Measurements from ENCODE around the gene ILF2. TPM values are rescaled to one million over a fixed set of nuclear protein-coding genes. Genes with fewer than 3 reads are reported as not detected.
"Not testable (repeated sequence)": the region's sequence is repeated elsewhere in the genome, so short reads cannot be mapped to it uniquely, and the experiment has no call there.

Gene ILF2
- total RNA-seq, 1 donor from 2014 or later: 185 TPM

GRCh38 chr1:153677718-153678518, 7.1 kb upstream of the ILF2 start:
- peaks cover 16% of the 10 kb centered on the region for H3K4me1 ChIP-seq (ENCODE audit: insufficient read depth, low read length)
- no peaks in the 10 kb centered on the region for H3K9me3 Mint-ChIP-seq (ENCODE audit: unreplicated experiment)
- peak overlapping the region; percentile 84 for H3K4me2 ChIP-seq (ENCODE audit: low read length)
- H3K27ac ChIP-seq (ENCODE audit: low read depth, low read length): no peak overlapping the region
- H3K4me3 ChIP-seq (ENCODE audit: insufficient read depth, low read depth, low read length): peak overlapping the region; percentile 44
- H2AFZ ChIP-seq (ENCODE audit: low read depth, low read length): peak overlapping the region; percentile 75
- H3K79me2 ChIP-seq (ENCODE audit: insufficient read depth, low read length): no peaks in the 10 kb centered on the region
- H3K4me3 Mint-ChIP-seq (ENCODE audit: unreplicated experiment): peak overlapping the region; percentile 78
- FAIRE-seq (no peak), DNase-seq (ENCODE audit: low read depth) (no peak)
- no peaks in the 10 kb centered on the region for H3K36me3 ChIP-seq (ENCODE audit: insufficient read depth, low read length)
- H3K27me3 Mint-ChIP-seq (ENCODE audit: low read depth, unreplicated experiment): peaks cover 46% of the 10 kb centered on the region
- peaks cover 40% of the 10 kb centered on the region for H3K27me3 ChIP-seq (ENCODE audit: insufficient read depth, low read length)
- peak; percentile 73 for TF ChIP-seq CTCF (IDR thresholded peaks at IDR 0.05; ENCODE audit: insufficient read depth, low read depth, low read length)
- TF ChIP-seq EZH2 (IDR thresholded peaks at IDR 0.05; ENCODE audit: insufficient read depth, low read length): no peak
- H3K36me3 Mint-ChIP-seq (ENCODE audit: low read depth, unreplicated experiment): no peaks in the 10 kb centered on the region
- H3K27ac Mint-ChIP-seq (ENCODE audit: unreplicated experiment): no peak overlapping the region
- H3K4me1 Mint-ChIP-seq (ENCODE audit: low read depth, unreplicated experiment): peaks cover 7% of the 10 kb centered on the region
- H3K9ac ChIP-seq (ENCODE audit: low read length): no peak overlapping the region
- no peaks in the 10 kb centered on the region for H4K20me1 ChIP-seq (ENCODE audit: insufficient read depth, low read length)
- H3K9me3 ChIP-seq (ENCODE audit: insufficient read depth, low read depth, low read length): no peaks in the 10 kb centered on the region

DNA sequence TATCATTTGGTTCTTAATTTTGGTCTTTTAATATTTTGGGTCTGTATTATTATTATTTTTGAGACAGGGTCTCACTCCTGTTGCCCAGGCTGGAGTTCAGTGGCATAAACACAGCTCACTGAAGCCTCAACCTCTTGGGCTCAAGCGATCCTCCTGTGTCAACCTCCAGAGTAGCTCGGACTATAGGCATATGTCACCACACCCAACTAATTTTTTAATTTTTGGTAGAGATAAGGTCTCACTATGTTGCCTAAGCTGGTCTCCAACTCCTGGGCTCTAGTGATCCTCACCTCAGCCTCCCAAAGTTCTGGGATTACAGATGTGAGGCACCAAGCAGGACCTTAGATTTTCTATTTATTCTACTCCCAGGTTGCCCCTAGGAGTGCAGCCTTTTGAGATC, 2.7 kb upstream of the ILF2 start:
- H3K4me3 Mint-ChIP-seq (ENCODE audit: unreplicated experiment): no peak overlapping the region

GRCh38 chr1:153671628-153672353, 998 bp upstream of the ILF2 start:
- Histone ChIP-seq H3K79me2 (ENCODE audit: insufficient read depth, low read length) (peaks cover 40% of the 10 kb centered on the region), H4K20me1 (ENCODE audit: insufficient read depth, low read length) (peaks cover 28% of the 10 kb centered on the region), H3K4me3 (ENCODE audit: insufficient read depth, low read depth, low read length) (peak overlapping the region; percentile 34), H3K36me3 (ENCODE audit: insufficient read depth, low read length) (peaks cover 23% of the 10 kb centered on the region), H3K4me1 (ENCODE audit: insufficient read depth, low read length) (peaks cover 17% of the 10 kb centered on the region), H3K4me2 (ENCODE audit: low read length) (peak overlapping the region; percentile 71), H3K27ac (ENCODE audit: low read depth, low read length) (peak overlapping the region; percentile 64), H2AFZ (ENCODE audit: low read depth, low read length) (peak overlapping the region; percentile 64), H3K9ac (ENCODE audit: low read length) (peak overlapping the region; percentile 45)
- H3K27me3 Mint-ChIP-seq (ENCODE audit: low read depth, unreplicated experiment); H3K9me3 ChIP-seq (ENCODE audit: insufficient read depth, low read depth, low read length); DNase-seq (ENCODE audit: low read depth); H3K27ac Mint-ChIP-seq (ENCODE audit: unreplicated experiment); H3K27me3 ChIP-seq (ENCODE audit: insufficient read depth, low read length); H3K4me3 Mint-ChIP-seq (ENCODE audit: unreplicated experiment); H3K9me3 Mint-ChIP-seq (ENCODE audit: unreplicated experiment); FAIRE-seq: not testable (repeated sequence)
- Mint-ChIP-seq H3K4me1 (ENCODE audit: low read depth, unreplicated experiment) (peaks cover 11% of the 10 kb centered on the region), H3K36me3 (ENCODE audit: low read depth, unreplicated experiment) (peaks cover 11% of the 10 kb centered on the region)

More for the DNA sequence above, 2.7 kb upstream of the ILF2 start:
- Histone ChIP-seq H3K27ac (ENCODE audit: low read depth, low read length) (no peak overlapping the region), H3K4me3 (ENCODE audit: insufficient read depth, low read depth, low read length) (no peak overlapping the region), H3K4me1 (ENCODE audit: insufficient read depth, low read length) (peaks cover 22% of the 10 kb centered on the region), H3K36me3 (ENCODE audit: insufficient read depth, low read length) (peaks cover 9% of the 10 kb centered on the region), H3K79me2 (ENCODE audit: insufficient read depth, low read length) (peaks cover 23% of the 10 kb centered on the region), H3K27me3 (ENCODE audit: insufficient read depth, low read length) (peaks cover 8% of the 10 kb centered on the region), H3K4me2 (ENCODE audit: low read length) (no peak overlapping the region), H3K9me3 (ENCODE audit: insufficient read depth, low read depth, low read length) (no peaks in the 10 kb centered on the region), H4K20me1 (ENCODE audit: insufficient read depth, low read length) (peaks cover 11% of the 10 kb centered on the region), H3K9ac (ENCODE audit: low read length) (no peak overlapping the region), H2AFZ (ENCODE audit: low read depth, low read length) (no peak overlapping the region)
- no peak for DNase-seq (ENCODE audit: low read depth)
- TF ChIP-seq CTCF (IDR thresholded peaks at IDR 0.05; ENCODE audit: insufficient read depth, low read depth, low read length) (no peak), EZH2 (IDR thresholded peaks at IDR 0.05; ENCODE audit: insufficient read depth, low read length) (no peak)
- FAIRE-seq: no peak
- Mint-ChIP-seq H3K4me1 (ENCODE audit: low read depth, unreplicated experiment) (peaks cover 16% of the 10 kb centered on the region), H3K27ac (ENCODE audit: unreplicated experiment) (no peak overlapping the region), H3K27me3 (ENCODE audit: low read depth, unreplicated experiment) (peaks cover 12% of the 10 kb centered on the region), H3K9me3 (ENCODE audit: unreplicated experiment) (no peaks in the 10 kb centered on the region), H3K36me3 (ENCODE audit: low read depth, unreplicated experiment) (peaks cover under 1% of the 10 kb centered on the region)
